Mesenchymal stem cell (in vitro differentiated cells and primary cell): ENCODE results near the gene LCP1. TPM values are rescaled to one million over a fixed set of nuclear protein-coding genes. Genes with fewer than 3 reads are reported as not detected.

Experiments used
- DNase-seq: peaks from one replicate; pipeline ENCODE4 v3.0.0-alpha.2; 2013
- H2AFZ ChIP-seq: one replicate; pipeline ENCODE4 v1.6.1; 2013; ENCODE audit warnings: low read depth, mild to moderate bottlenecking, control low read depth, inconsistent platforms, low read length, moderate library complexity
- H2AK5ac ChIP-seq: 2 replicates; pipeline ENCODE4 v1.6.1; 2013; ENCODE audit warnings: low read length, moderate library complexity, mild to moderate bottlenecking, inconsistent platforms; ENCODE audit not compliant: severe bottlenecking
- H2BK120ac ChIP-seq: one replicate; pipeline ENCODE4 v1.6.1; 2013; ENCODE audit warnings: low read depth, mild to moderate bottlenecking, inconsistent platforms, low read length, moderate library complexity
- H2BK12ac ChIP-seq, 2 experiments: one replicate each; pipeline ENCODE4 v1.6.1; 2013; ENCODE audit warnings: inconsistent platforms in 2 of 2, low read length in 2 of 2, mild to moderate bottlenecking in 2 of 2, moderate library complexity in 2 of 2, control low read depth in 1 of 2
- H2BK15ac ChIP-seq: one replicate; pipeline ENCODE4 v1.6.1; 2013; ENCODE audit warnings: mild to moderate bottlenecking, low read depth, inconsistent platforms; ENCODE audit not compliant: poor library complexity, severe bottlenecking
- H2BK5ac ChIP-seq: 2 replicates; pipeline ENCODE4 v1.6.1; 2013; ENCODE audit warnings: low read depth, mild to moderate bottlenecking, low read length, control low read depth, inconsistent platforms; ENCODE audit not compliant: poor library complexity, severe bottlenecking
- H3K14ac ChIP-seq, 2 experiments: one replicate each; pipeline ENCODE4 v1.6.1; 2013; ENCODE audit warnings: inconsistent platforms in 2 of 2, low read length in 2 of 2, control low read depth in 1 of 2, mild to moderate bottlenecking in 1 of 2, moderate library complexity in 1 of 2
- H3K18ac ChIP-seq, 2 experiments: one replicate each; pipeline ENCODE4 v1.6.1; 2013; ENCODE audit warnings: inconsistent platforms in 2 of 2, low read length in 2 of 2, control low read depth in 1 of 2, low read depth in 1 of 2, mild to moderate bottlenecking in 1 of 2
- H3K23ac ChIP-seq, 2 experiments: one replicate each; pipeline ENCODE4 v1.6.1; 2013; ENCODE audit warnings: inconsistent platforms in 2 of 2, low read length in 2 of 2, mild to moderate bottlenecking in 2 of 2, moderate library complexity in 2 of 2, control low read depth in 1 of 2
- H3K27ac ChIP-seq: 2 replicates; pipeline ENCODE4 v1.5.1; 2013; ENCODE audit warnings: mild to moderate bottlenecking, moderate library complexity, low read length, control low read depth, inconsistent platforms; ENCODE audit not compliant: poor library complexity, severe bottlenecking
- H3K27me3 ChIP-seq, 2 experiments: 2 replicates each; pipeline versions ENCODE4 v1.6.1 to v1.7.0; 2013; ENCODE audit warnings: low read length in 2 of 2, mild to moderate bottlenecking in 2 of 2, moderate library complexity in 2 of 2, control low read depth in 1 of 2, inconsistent platforms in 1 of 2; ENCODE audit not compliant: control insufficient read depth in 1 of 2, insufficient read depth in 1 of 2
- H3K36me3 ChIP-seq, 2 experiments: 2 replicates each; pipeline versions ENCODE4 v1.6.1 to v1.7.0; 2013; ENCODE audit warnings: low read length in 2 of 2, control low read depth in 1 of 2, inconsistent platforms in 1 of 2, low read depth in 1 of 2, mild to moderate bottlenecking in 1 of 2; ENCODE audit not compliant: insufficient read depth in 2 of 2, control insufficient read depth in 1 of 2
- H3K4ac ChIP-seq, 2 experiments: one replicate each; pipeline ENCODE4 v1.6.1; 2013; ENCODE audit warnings: inconsistent platforms in 2 of 2, low read length in 2 of 2, mild to moderate bottlenecking in 2 of 2, moderate library complexity in 2 of 2, control low read depth in 1 of 2, low read depth in 1 of 2
- H3K4me1 ChIP-seq: 2 replicates; pipeline ENCODE4 v1.6.1; 2013; ENCODE audit warnings: low read depth, low read length, control low read depth; ENCODE audit not compliant: control insufficient read depth, insufficient read depth
- H3K4me2 ChIP-seq: 2 replicates; pipeline ENCODE4 v1.6.1; 2013; ENCODE audit warnings: low read length, mild to moderate bottlenecking, inconsistent platforms; ENCODE audit not compliant: poor library complexity, severe bottlenecking
- H3K4me3 ChIP-seq, 2 experiments: 2 replicates each; pipeline versions ENCODE4 v1.5.1 to v1.7.0; 2013; ENCODE audit warnings: low read length in 2 of 2, mild to moderate bottlenecking in 2 of 2, control low read depth in 1 of 2, low read depth in 1 of 2; ENCODE audit not compliant: insufficient read depth in 1 of 2
- H3K79me1 ChIP-seq: replicated peaks from 2 replicates; pipeline ENCODE4 v1.6.1; 2013; ENCODE audit warnings: mild to moderate bottlenecking, control low read depth, low read length, inconsistent platforms; ENCODE audit not compliant: poor library complexity, severe bottlenecking
- H3K9ac ChIP-seq: 2 replicates; pipeline ENCODE4 v1.7.0; 2013; ENCODE audit warnings: mild to moderate bottlenecking, low read length, moderate library complexity
- H3K9me3 ChIP-seq: 2 replicates; pipeline ENCODE4 v1.7.0; 2013; ENCODE audit warnings: mild to moderate bottlenecking, low read length; ENCODE audit not compliant: control insufficient read depth
- H4K8ac ChIP-seq: one replicate; pipeline ENCODE4 v1.6.1; 2013; ENCODE audit warnings: inconsistent platforms, mild to moderate bottlenecking, low read length, moderate library complexity
- H4K91ac ChIP-seq: one replicate; pipeline ENCODE4 v1.6.1; 2013; ENCODE audit warnings: mild to moderate bottlenecking, low read length, inconsistent platforms
- WGBS: methylation state at CpG from one replicate; pipeline ENCODE4 v1.1.7; 2013; ENCODE audit warnings: mixed read lengths; 5-methylcytosine and 5-hydroxymethylcytosine counted together
- small RNA-seq: library from polyadenylated mRNA; stranded (forward); fragments of <200 nt; extraction: miRNeasy Mini kit (QIAGEN cat#:217004); gene quantifications from one replicate; pipeline ENCODE3, GENCODE V24; 2013; ENCODE audit warnings: low read depth

The LCP1 gene

GRCh38 chr13:46079770-46080169 lies 102.2 kb downstream of the LCP1 start:
- no peaks in the 10 kb centered on the region for H3K9me3 ChIP-seq
- no peak overlapping the region for H2BK12ac ChIP-seq
- H3K36me3 ChIP-seq: no peaks in the 10 kb centered on the region
- no peak overlapping the region for H2BK120ac ChIP-seq
- no peak overlapping the region for H4K8ac ChIP-seq
- H3K9ac ChIP-seq: no peak overlapping the region
- no peaks in the 10 kb centered on the region for H3K79me1 ChIP-seq
- no peaks in the 10 kb centered on the region for H3K27me3 ChIP-seq
- no peak overlapping the region for H2AK5ac ChIP-seq
- no peak overlapping the region for H3K27ac ChIP-seq
- H3K18ac ChIP-seq: no peak overlapping the region
- H3K4me2 ChIP-seq: no peak overlapping the region
- no peak overlapping the region for H3K23ac ChIP-seq
- H3K4me3 ChIP-seq: no peak overlapping the region
- H3K14ac ChIP-seq: no peak overlapping the region
- H2BK5ac ChIP-seq: no peak overlapping the region
- no peak for DNase-seq
- H3K4me1 ChIP-seq: no peaks in the 10 kb centered on the region
- no peak overlapping the region for H4K91ac ChIP-seq
- H2BK15ac ChIP-seq: no peak overlapping the region
- no peak overlapping the region for H2AFZ ChIP-seq
- 60% methylated on average over 1 of the region's 2 CpGs for WGBS
- no peak overlapping the region for H3K4ac ChIP-seq

GRCh38 chr13:46077265-46077664 lies 104.7 kb downstream of the LCP1 start:
- no CpG with 5 or more reads among the region's 1 CpG for WGBS
- Histone ChIP-seq H3K36me3 (no peaks in the 10 kb centered on the region), H2BK15ac (no peak overlapping the region)

GRCh38 chr13:46076827-46077226 lies 105.2 kb downstream of the LCP1 start:
- no peak overlapping the region for H3K14ac ChIP-seq
- no CpG with 5 or more reads among the region's 3 CpGs for WGBS

More at GRCh38 chr13:46077265-46077664, 104.7 kb downstream of the LCP1 start:
- Histone ChIP-seq H3K14ac (no peak overlapping the region), H2AFZ (no peak overlapping the region), H3K4ac (no peak overlapping the region), H3K27ac (no peak overlapping the region), H2AK5ac (no peak overlapping the region), H3K9me3 (no peaks in the 10 kb centered on the region), H3K18ac (no peak overlapping the region), H3K4me1 (no peaks in the 10 kb centered on the region), H2BK12ac (no peak overlapping the region), H2BK5ac (no peak overlapping the region), H3K4me3 (no peak overlapping the region), H3K9ac (no peak overlapping the region), H3K27me3 (no peaks in the 10 kb centered on the region), H4K91ac (no peak overlapping the region), H3K79me1 (no peaks in the 10 kb centered on the region), H2BK120ac (no peak overlapping the region), H3K23ac (no peak overlapping the region), H3K4me2 (no peak overlapping the region), H4K8ac (no peak overlapping the region)
- no peak for DNase-seq

More at GRCh38 chr13:46076827-46077226, 105.2 kb downstream of the LCP1 start:
- no peak overlapping the region for H4K91ac ChIP-seq
- no peak overlapping the region for H2AK5ac ChIP-seq
- H3K27ac ChIP-seq: no peak overlapping the region
- no peak overlapping the region for H3K23ac ChIP-seq
- no peak for DNase-seq
- no peak overlapping the region for H2BK12ac ChIP-seq
- no peak overlapping the region for H3K18ac ChIP-seq
- no peaks in the 10 kb centered on the region for H3K4me1 ChIP-seq
- no peak overlapping the region for H3K4me2 ChIP-seq
- H2BK15ac ChIP-seq: no peak overlapping the region
- no peak overlapping the region for H2BK5ac ChIP-seq
- no peaks in the 10 kb centered on the region for H3K79me1 ChIP-seq
- no peak overlapping the region for H2BK120ac ChIP-seq
- H3K9me3 ChIP-seq: no peaks in the 10 kb centered on the region
- H3K27me3 ChIP-seq: no peaks in the 10 kb centered on the region
- no peak overlapping the region for H3K4ac ChIP-seq
- H3K4me3 ChIP-seq: no peak overlapping the region
- H3K36me3 ChIP-seq: no peaks in the 10 kb centered on the region
- no peak overlapping the region for H2AFZ ChIP-seq
- H4K8ac ChIP-seq: no peak overlapping the region
- no peak overlapping the region for H3K9ac ChIP-seq

Small RNA genes lying within 50 kb of the gene (small RNA-seq; reads per million reads assigned to genes)
- gene RN7SL288P: not detected
